SJSA1 (cell line): ENCODE data around the gene CLEC6A. TPM values are rescaled to one million over a fixed set of nuclear protein-coding genes. Genes with fewer than 3 reads are reported as not detected.
"Not testable (repeated sequence)": the region's sequence is repeated elsewhere in the genome, so short reads cannot be mapped to it uniquely, and the experiment has no call there.

Experiments
- DNase-seq, 2 experiments: peaks; one replicate each; pipeline ENCODE4 v3.0.0-alpha.2; 2015 to 2020; ENCODE audit warnings: low spot score in 2 of 2, low read depth in 1 of 2
- H3K27ac ChIP-seq: fragments of 250-450 bp; sonication (Bioruptor Pico); 2 replicates; pipeline ENCODE4 v1.5.1; 2020; ENCODE audit warnings: mild to moderate bottlenecking, moderate library complexity
- H3K27me3 ChIP-seq: fragments of 250-450 bp; sonication (Bioruptor Pico); replicated peaks from 2 replicates; pipeline ENCODE4 v1.5.1; 2020; ENCODE audit warnings: mild to moderate bottlenecking, moderate library complexity
- H3K36me3 ChIP-seq: fragments of 250-450 bp; sonication (Bioruptor Pico); 2 replicates; pipeline ENCODE4 v1.5.1; 2020; ENCODE audit warnings: mild to moderate bottlenecking
- H3K4me1 ChIP-seq: fragments of 250-450 bp; sonication (Bioruptor Pico); replicated peaks from 2 replicates; pipeline ENCODE4 v1.6.1; 2021; ENCODE audit warnings: mild to moderate bottlenecking
- H3K4me3 ChIP-seq: fragments of 250-450 bp; sonication (Bioruptor Pico); 2 replicates; pipeline ENCODE4 v1.5.1; 2020; ENCODE audit warnings: mild to moderate bottlenecking
- H3K9me3 ChIP-seq: fragments of 250-450 bp; sonication (Bioruptor Pico); replicated peaks from 2 replicates; pipeline ENCODE4 v1.5.1; 2020; ENCODE audit warnings: mild to moderate bottlenecking
- total RNA-seq: library from RNA; depleted of rRNA; stranded (reverse); fragments of >200 nt; shearing (Covaris generic); gene quantifications from 2 replicates; pipeline ENCODE4 v1.2.3, GENCODE V29; 2014

CLEC6A gene
- total RNA-seq, 1 experiment from 2014 or later, result not detected

DNA sequence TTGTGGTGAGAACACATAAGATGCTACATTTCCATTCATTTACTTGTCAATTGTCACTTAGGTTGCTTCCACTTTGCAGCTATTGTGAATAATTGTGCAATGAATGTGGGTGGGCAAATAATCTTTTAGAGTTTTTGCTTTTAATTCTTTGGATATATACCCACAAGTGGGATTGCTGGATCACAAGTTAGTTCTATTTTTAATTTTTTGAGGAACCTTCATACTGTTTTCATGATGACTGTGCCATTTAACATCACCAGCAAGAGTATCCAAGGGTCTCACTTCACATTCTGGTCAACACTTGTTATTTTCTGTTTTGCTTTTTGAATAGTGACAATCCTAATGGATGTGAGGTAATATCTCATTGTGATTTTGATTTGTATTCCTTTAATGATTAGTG, 10.5 kb downstream of the CLEC6A start:
- no peak for DNase-seq
- Histone ChIP-seq H3K4me1 (no peaks in the 10 kb centered on the region), H3K36me3 (no peaks in the 10 kb centered on the region), H3K9me3 (no peaks in the 10 kb centered on the region), H3K27ac (no peak overlapping the region), H3K4me3 (no peak overlapping the region), H3K27me3 (no peaks in the 10 kb centered on the region)

DNA sequence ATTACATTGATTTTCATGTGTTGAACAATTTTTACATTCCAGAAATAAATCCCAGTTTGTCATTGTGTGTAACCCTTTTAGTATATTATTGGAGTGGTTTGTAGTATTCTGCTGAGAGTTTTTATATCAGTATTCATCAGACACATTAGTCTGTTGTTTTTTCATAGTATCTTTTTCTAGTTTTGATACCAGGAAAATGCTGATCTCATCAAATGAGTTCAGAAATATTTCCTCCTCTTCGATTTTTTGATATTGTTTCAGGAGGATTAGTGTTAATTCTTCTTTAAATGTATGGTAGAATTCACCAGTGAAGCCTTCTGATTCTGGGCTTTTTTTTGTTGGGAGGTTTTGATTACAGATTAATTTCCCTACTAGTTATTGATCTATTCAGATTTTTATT, 15.3 kb downstream of the CLEC6A start:
- DNase-seq, result no peak
- Histone ChIP-seq H3K27me3 (no peaks in the 10 kb centered on the region), H3K9me3 (no peaks in the 10 kb centered on the region), H3K4me1 (no peaks in the 10 kb centered on the region), H3K36me3 (no peaks in the 10 kb centered on the region), H3K4me3 (no peak overlapping the region), H3K27ac (no peak overlapping the region)

DNA sequence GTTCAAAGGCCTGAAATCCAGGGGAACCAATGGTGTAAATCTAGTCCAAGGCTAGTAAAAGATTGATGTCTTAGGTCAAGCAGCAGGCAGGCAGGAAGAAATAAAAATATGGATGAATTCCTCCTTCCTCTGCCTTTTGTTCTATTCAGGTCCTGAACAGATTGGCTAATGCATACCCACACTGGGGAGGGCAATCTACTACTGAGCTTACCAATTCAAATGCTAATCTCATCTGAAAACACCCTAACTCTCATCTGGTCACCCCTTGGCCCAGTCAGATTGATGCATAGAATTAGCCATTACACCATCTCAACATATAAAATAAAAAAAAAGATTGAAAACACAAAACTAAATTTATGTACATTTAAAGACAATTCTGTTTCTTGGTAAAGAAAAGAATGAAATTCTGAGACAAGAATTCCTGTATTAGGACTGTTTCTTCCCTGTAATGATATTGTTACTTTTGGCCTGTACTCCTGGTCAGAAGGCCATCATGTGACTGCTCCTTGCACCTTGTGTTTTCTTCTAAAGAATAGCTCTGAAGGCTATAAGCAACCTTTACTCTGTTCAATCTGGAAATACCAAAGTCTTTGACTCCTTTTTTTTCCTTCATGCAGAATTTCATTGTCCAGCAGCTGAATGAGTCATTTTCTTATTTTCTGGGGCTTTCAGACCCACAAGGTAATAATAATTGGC, 19.9 kb downstream of the CLEC6A start:
- H3K27ac ChIP-seq, result no peak overlapping the region
- H3K4me3 ChIP-seq, result no peak overlapping the region
- no peaks in the 10 kb centered on the region for H3K4me1 ChIP-seq
- H3K27me3 ChIP-seq, result no peaks in the 10 kb centered on the region
- no peaks in the 10 kb centered on the region for H3K36me3 ChIP-seq
- DNase-seq, result no peak
- no peaks in the 10 kb centered on the region for H3K9me3 ChIP-seq

DNA sequence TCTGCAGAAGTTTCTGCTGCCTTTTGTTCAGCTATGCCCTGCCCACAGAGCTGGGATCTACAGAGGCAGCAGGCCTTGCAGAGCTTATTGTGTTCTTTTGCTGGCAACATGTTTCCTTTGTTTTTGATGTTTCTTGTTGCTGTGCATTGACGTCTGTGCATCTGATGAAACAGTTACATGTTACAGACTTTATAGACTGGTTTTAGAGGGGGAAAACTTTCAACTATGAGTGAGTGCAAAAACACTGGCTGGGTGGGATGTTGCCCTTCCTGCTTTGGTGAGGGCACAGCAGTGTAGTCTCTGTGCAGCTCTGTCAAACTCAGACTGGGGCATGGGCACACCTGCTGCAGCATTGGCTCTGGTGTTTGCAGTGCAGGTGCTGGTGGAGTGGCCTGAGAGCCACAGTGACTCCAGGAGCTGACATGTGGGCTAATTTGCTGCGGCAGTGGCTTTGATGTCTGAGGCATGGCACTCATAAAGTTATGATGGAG, 26.9 kb downstream of the CLEC6A start:
- H3K4me3 ChIP-seq, result no peak overlapping the region
- H3K4me1 ChIP-seq, result no peaks in the 10 kb centered on the region
- peaks cover 3% of the 10 kb centered on the region; the same call in 1 of the 2 replicates for H3K9me3 ChIP-seq
- no peak for DNase-seq
- H3K27ac ChIP-seq, result no peak overlapping the region
- H3K27me3 ChIP-seq, result no peaks in the 10 kb centered on the region
- H3K36me3 ChIP-seq, result no peaks in the 10 kb centered on the region

- DNase-seq, result no peak
- Histone ChIP-seq H3K9me3 (peaks cover 3% of the 10 kb centered on the region; the same call in 1 of the 2 replicates), H3K4me1 (no peaks in the 10 kb centered on the region), H3K36me3 (no peaks in the 10 kb centered on the region), H3K27me3 (no peaks in the 10 kb centered on the region), H3K27ac (no peak overlapping the region), H3K4me3 (no peak overlapping the region)
Observed at GRCh38 chr12:8483079-8483478, 27.3 kb downstream of the CLEC6A start.

GRCh38 chr12:8491646-8492530, 36.1 kb downstream of the CLEC6A start:
- no peaks in the 10 kb centered on the region for H3K36me3 ChIP-seq
- H3K4me3 ChIP-seq, result no peak overlapping the region
- H3K9me3 ChIP-seq, result no peaks in the 10 kb centered on the region
- no peaks in the 10 kb centered on the region for H3K4me1 ChIP-seq
- no peak for DNase-seq
- H3K27me3 ChIP-seq, result no peaks in the 10 kb centered on the region
- no peak overlapping the region for H3K27ac ChIP-seq

- Histone ChIP-seq H3K36me3 (no peaks in the 10 kb centered on the region), H3K27ac (no peak overlapping the region), H3K4me3 (no peak overlapping the region), H3K9me3 (no peaks in the 10 kb centered on the region), H3K4me1 (no peaks in the 10 kb centered on the region), H3K27me3 (no peaks in the 10 kb centered on the region)
- no peak for DNase-seq
Observed at GRCh38 chr12:8493084-8493483, 37.3 kb downstream of the CLEC6A start.

DNA sequence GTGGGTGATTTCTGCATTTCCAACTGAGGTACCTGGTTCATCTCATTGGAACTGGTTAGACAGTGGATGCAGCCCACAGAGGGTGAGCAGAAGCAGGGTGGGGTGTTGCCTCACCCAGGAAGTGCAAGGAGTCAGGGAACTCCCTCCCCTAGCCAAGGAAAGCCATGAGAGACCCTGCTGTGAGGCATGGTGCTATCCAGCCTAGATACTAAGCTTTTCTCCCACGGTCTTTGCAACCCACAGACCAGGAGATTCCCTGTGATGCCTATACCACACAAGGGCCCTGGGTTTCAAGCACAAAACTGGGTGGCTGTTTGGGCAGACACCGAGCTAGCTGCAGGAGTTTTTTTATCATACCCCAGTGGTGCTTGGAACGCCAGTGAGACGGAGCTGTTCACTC, 39.9 kb downstream of the CLEC6A start:
- DNase-seq, H3K27ac ChIP-seq, H3K36me3 ChIP-seq: not testable (repeated sequence)

GRCh38 chr12:8496074-8496473, 40.3 kb downstream of the CLEC6A start:
- not testable (repeated sequence) for H3K4me3 ChIP-seq, H3K27ac ChIP-seq, DNase-seq, H3K4me1 ChIP-seq, H3K36me3 ChIP-seq, H3K27me3 ChIP-seq, H3K9me3 ChIP-seq

More for the DNA sequence above, 39.9 kb downstream of the CLEC6A start:
- not testable (repeated sequence) for H3K27me3 ChIP-seq, H3K4me1 ChIP-seq, H3K9me3 ChIP-seq, H3K4me3 ChIP-seq

GRCh38 chr12:8499616-8500015, 43.9 kb downstream of the CLEC6A start:
- no peak overlapping the region for H3K4me3 ChIP-seq
- no peak for DNase-seq
- H3K4me1 ChIP-seq, result no peaks in the 10 kb centered on the region
- H3K9me3 ChIP-seq, result no peaks in the 10 kb centered on the region
- no peaks in the 10 kb centered on the region for H3K36me3 ChIP-seq
- H3K27ac ChIP-seq, result no peak overlapping the region
- no peaks in the 10 kb centered on the region; the same call in none of the 2 replicates for H3K27me3 ChIP-seq

DNA sequence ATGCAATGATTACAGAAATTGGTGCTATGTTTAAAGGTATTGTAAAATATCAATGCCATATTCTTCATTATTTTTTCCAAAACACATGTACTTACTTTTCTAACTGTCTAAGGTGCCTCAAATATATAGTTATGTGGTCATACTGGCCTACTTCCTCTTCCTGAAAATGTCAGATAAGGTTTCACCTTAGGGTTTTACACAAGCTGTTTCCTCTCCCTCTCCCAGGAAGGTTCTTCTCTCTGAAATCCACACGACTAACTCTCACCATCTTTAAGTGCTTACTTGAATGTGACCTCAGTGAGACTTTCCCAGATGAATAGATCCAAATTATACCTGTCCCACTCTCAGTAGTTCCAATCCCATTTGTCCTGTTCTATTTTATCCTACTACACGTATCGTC, 46.0 kb downstream of the CLEC6A start:
- H3K4me1 ChIP-seq, result no peaks in the 10 kb centered on the region
- H3K27me3 ChIP-seq, result no peaks in the 10 kb centered on the region; the same call in none of the 2 replicates
- no peaks in the 10 kb centered on the region for H3K9me3 ChIP-seq
- no peak for DNase-seq
- no peak overlapping the region for H3K27ac ChIP-seq
- H3K36me3 ChIP-seq, result no peaks in the 10 kb centered on the region
- no peak overlapping the region for H3K4me3 ChIP-seq

GRCh38 chr12:8504351-8504750, 48.6 kb downstream of the CLEC6A start:
- H3K27me3 ChIP-seq, result no peaks in the 10 kb centered on the region; the same call in none of the 2 replicates
- no peaks in the 10 kb centered on the region for H3K4me1 ChIP-seq
- no peaks in the 10 kb centered on the region for H3K9me3 ChIP-seq
- DNase-seq, result no peak
- H3K4me3 ChIP-seq, result no peak overlapping the region
- no peaks in the 10 kb centered on the region for H3K36me3 ChIP-seq
- no peak overlapping the region for H3K27ac ChIP-seq

GRCh38 chr12:8507596-8507995, 51.8 kb downstream of the CLEC6A start:
- Histone ChIP-seq H3K27me3 (no peaks in the 10 kb centered on the region), H3K4me1 (no peaks in the 10 kb centered on the region), H3K9me3 (no peaks in the 10 kb centered on the region), H3K36me3 (no peaks in the 10 kb centered on the region), H3K27ac (no peak overlapping the region), H3K4me3 (no peak overlapping the region)
- DNase-seq, result no peak

GRCh38 chr12:8508223-8508622, 52.5 kb downstream of the CLEC6A start:
- Histone ChIP-seq H3K4me3 (no peak overlapping the region), H3K4me1 (no peaks in the 10 kb centered on the region), H3K9me3 (no peaks in the 10 kb centered on the region), H3K36me3 (no peaks in the 10 kb centered on the region), H3K27me3 (no peaks in the 10 kb centered on the region), H3K27ac (no peak overlapping the region)
- DNase-seq, result no peak
